ENCODE data around the gene PACS1.

Gene PACS1

GRCh38 chr11:66293352-66293751 lies 223.3 kb downstream of the PACS1 start:
- no peak for DNase-seq

GRCh38 chr11:66293777-66294625 lies 223.9 kb downstream of the PACS1 start:
- DNase-seq, result no peak

Measured in NCI-H2081 (cell line).